CD14-positive monocyte (primary cell): Measurements from ENCODE around the gene SMCO4. TPM values are rescaled to one million over a fixed set of nuclear protein-coding genes. Genes with fewer than 3 reads are reported as not detected.
"Not testable (repeated sequence)": the region's sequence is repeated elsewhere in the genome, so short reads cannot be mapped to it uniquely, and the experiment has no call there.

Experiments used
- DNase-seq, 3 donors: peaks; one replicate each; pipeline ENCODE4 v3.0.0-alpha.2; 2011 to 2022
- H2AFZ ChIP-seq: 2 replicates; pipeline ENCODE4 v1.6.0; 2012; ENCODE audit warnings: mild to moderate bottlenecking, low read depth, low read length, inconsistent platforms; ENCODE audit not compliant: insufficient read depth, poor library complexity, severe bottlenecking
- H3K27ac ChIP-seq, 2 donors: 1 replicate in 1 of 2; 2 replicates in 1 of 2; pipeline ENCODE4 v1.5.1; 2012 to 2013; ENCODE audit warnings: low read length in 2 of 2, control low read depth in 1 of 2, inconsistent platforms in 1 of 2, low read depth in 1 of 2, mild to moderate bottlenecking in 1 of 2
- H3K27me3 ChIP-seq, 2 donors: one replicate each; pipeline versions ENCODE4 v1.6.0 to v1.6.1; 2011 to 2013; ENCODE audit warnings: low read length in 2 of 2; ENCODE audit not compliant: control insufficient read depth in 2 of 2, insufficient read depth in 2 of 2
- H3K36me3 ChIP-seq, 2 donors: replicated peaks in 1 of 2; 1 replicate in 1 of 2; 2 replicates in 1 of 2; pipeline versions ENCODE4 v1.5.1 to v1.6.1; 2012 to 2013; ENCODE audit warnings: low read length in 2 of 2, control low read depth in 1 of 2, inconsistent platforms in 1 of 2, mild to moderate bottlenecking in 1 of 2; ENCODE audit not compliant: insufficient read depth in 2 of 2, control insufficient read depth in 1 of 2
- H3K4me1 ChIP-seq, 2 donors: 1 replicate in 1 of 2; 2 replicates in 1 of 2; pipeline versions ENCODE4 v1.5.1 to v1.6.1; 2012 to 2013; ENCODE audit warnings: low read length in 2 of 2, control low read depth in 1 of 2, inconsistent platforms in 1 of 2, mild to moderate bottlenecking in 1 of 2, moderate library complexity in 1 of 2; ENCODE audit not compliant: insufficient read depth in 2 of 2, control insufficient read depth in 1 of 2
- H3K4me2 ChIP-seq: replicated peaks from 2 replicates; pipeline ENCODE3; 2012; ENCODE audit warnings: low read length, moderate library complexity, mild to moderate bottlenecking; ENCODE audit not compliant: poor library complexity, severe bottlenecking; ENCODE audit errors: extremely low read depth
- H3K4me3 ChIP-seq, 3 experiments: fragments of 200-600 bp in 1 of 3; sonication (generic) in 1 of 3; replicated peaks in 1 of 3; 1 replicate in 2 of 3; 2 replicates in 1 of 3; pipeline ENCODE4 v1.5.1; 2011 to 2013; ENCODE audit warnings: low read length in 3 of 3, mild to moderate bottlenecking in 3 of 3, control low read depth in 2 of 3, low read depth in 2 of 3, inconsistent platforms in 1 of 3, moderate library complexity in 1 of 3
- H3K79me2 ChIP-seq: 2 replicates; pipeline ENCODE4 v1.6.0; 2012; ENCODE audit warnings: mild to moderate bottlenecking, control low read depth, inconsistent platforms, low read length, moderate library complexity; ENCODE audit not compliant: insufficient read depth
- H3K9ac ChIP-seq: 2 replicates; pipeline ENCODE4 v1.6.0; 2017; ENCODE audit warnings: low read length, mild to moderate bottlenecking; ENCODE audit not compliant: insufficient read depth, poor library complexity, severe bottlenecking
- H3K9me3 ChIP-seq, 2 donors: replicated peaks in 1 of 2; 1 replicate in 1 of 2; 2 replicates in 1 of 2; pipeline versions ENCODE4 v1.5.1 to v1.6.1; 2012 to 2013; ENCODE audit warnings: low read length in 2 of 2, control low read depth in 1 of 2; ENCODE audit not compliant: control insufficient read depth in 1 of 2, insufficient read depth in 1 of 2
- H4K20me1 ChIP-seq: 2 replicates; pipeline ENCODE4 v1.6.0; 2012; ENCODE audit warnings: mild to moderate bottlenecking, low read length, control low read depth, moderate library complexity; ENCODE audit not compliant: insufficient read depth
- H3K27ac Mint-ChIP-seq, 7 donors: one replicate each; pipeline ENCODE4 v1.8.0; 2020; ENCODE audit warnings: mild to moderate bottlenecking in 7 of 7, mixed read lengths in 7 of 7, moderate library complexity in 6 of 7, inconsistent platforms in 2 of 7
- H3K27me3 Mint-ChIP-seq, 3 donors: one replicate each; pipeline ENCODE4 v1.8.0; 2021 to 2022; ENCODE audit warnings: low read depth in 3 of 3, mild to moderate bottlenecking in 3 of 3, mixed read lengths in 3 of 3, moderate library complexity in 3 of 3, inconsistent platforms in 1 of 3
- H3K36me3 Mint-ChIP-seq, 2 donors: one replicate each; pipeline ENCODE4 v1.8.0; 2020; ENCODE audit warnings: mixed read lengths in 2 of 2, inconsistent platforms in 1 of 2, mild to moderate bottlenecking in 1 of 2
- H3K4me1 Mint-ChIP-seq: one replicate; pipeline ENCODE4 v1.8.0; 2020; ENCODE audit warnings: mild to moderate bottlenecking, mixed read lengths
- H3K4me3 Mint-ChIP-seq, 2 donors: one replicate each; pipeline ENCODE4 v1.8.0; 2020; ENCODE audit warnings: mild to moderate bottlenecking in 2 of 2, mixed read lengths in 2 of 2, moderate library complexity in 1 of 2
- H3K9me3 Mint-ChIP-seq, 7 donors: one replicate each; pipeline ENCODE4 v1.8.0; 2020 to 2022; ENCODE audit warnings: mixed read lengths in 7 of 7, mild to moderate bottlenecking in 6 of 7, moderate library complexity in 6 of 7, inconsistent platforms in 2 of 7
- WGBS: methylation state at CpG from one replicate; pipeline ENCODE4 v1.1.5; 2013; ENCODE audit warnings: missing lambda C conversion rate; ENCODE audit not compliant: insufficient coverage; 5-methylcytosine and 5-hydroxymethylcytosine counted together
- intact Hi-C, 2 donors: fragments of 100-400 bp; cut with micrococcal nuclease; formaldehyde crosslinking; loops; one replicate each; pipeline versions ENCODE4 v1.15.0 to v1.15.1; 2023
- polyA plus RNA-seq, 3 donors: library from polyadenylated mRNA; depleted of rRNA in 1 of 3; unstranded in 2 of 3; stranded (reverse) in 1 of 3; fragments of 300-500 nt in 2 of 3; fragments of >200 nt in 1 of 3; fragmentation: Illumina TruSeq in 2 of 3; gene quantifications; 1 replicate in 2 of 3; 2 replicates in 1 of 3; pipeline ENCODE4 v1.2.3, GENCODE V29; 2012 to 2021
- TF ChIP-seq, protein P1 (sequence below): fragments of 200-600 bp; IDR thresholded peaks from one replicate; pipeline ENCODE4 v1.8.0; 2022; ENCODE audit warnings: antibody characterized with exemption, mild to moderate bottlenecking

Gene SMCO4
- polyA plus RNA-seq, 3 donors, result 110 to 242 (median 169) TPM

DNA sequence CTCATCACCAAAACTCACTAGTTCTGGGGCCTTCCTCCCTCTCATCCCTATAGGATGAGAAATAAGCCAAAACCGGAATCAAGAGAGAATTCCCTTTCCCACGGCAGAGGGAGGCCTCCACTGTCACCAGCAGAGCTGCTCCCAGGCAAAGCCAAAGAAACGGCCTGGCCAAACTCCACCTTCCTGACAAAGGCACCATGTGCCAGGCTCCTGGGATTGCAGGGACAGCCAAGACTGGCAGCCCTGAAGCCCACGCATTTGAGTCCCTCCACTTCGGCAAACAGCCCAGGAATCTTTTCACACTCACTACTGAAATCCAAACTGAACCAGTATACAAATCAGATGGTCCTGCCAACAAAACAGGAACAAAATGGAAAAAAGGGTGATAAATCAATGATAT, 6.1 kb downstream of the SMCO4 start:
- Histone ChIP-seq H3K9me3 (no peaks in the 10 kb centered on the region), H3K4me2 (peak overlapping the region; percentile 70), H3K9ac (peak overlapping the region; percentile 5), H3K27me3 (no peaks in the 10 kb centered on the region), H3K4me3 (peak overlapping the region in 1 of 3 experiments; percentile 59), H3K27ac (peak overlapping the region; percentile 78 to 93), H3K36me3 (peaks cover 0 to 22% of the 10 kb centered on the region in 2 donors), H4K20me1 (peaks cover 53% of the 10 kb centered on the region), H3K79me2 (peaks cover 90% of the 10 kb centered on the region), H2AFZ (no peak overlapping the region), H3K4me1 (peaks cover 62% of the 10 kb centered on the region in 2 donors)
- DNase-seq, result peak in 1 of 3 donors; percentile 31
- intact Hi-C loops, result loop anchor here in 1 of 2 donors (10.0 kb wide), 1 partner anchor 342 kb away; the partner anchor contains the start of gene SLC36A4
- Mint-ChIP-seq H3K27me3 (peaks cover 0 to 4% (median 1%) of the 10 kb centered on the region in 3 donors), H3K36me3 (peaks cover 17 to 26% of the 10 kb centered on the region in 2 donors), H3K27ac (peak overlapping the region; percentile 82 to 96 (median 92)), H3K4me1 (peaks cover 79% of the 10 kb centered on the region), H3K9me3 (peaks cover 0 to 1% (median 0%) of the 10 kb centered on the region in 7 donors), H3K4me3 (peak overlapping the region in 1 of 2 donors; percentile 89)
- 37% methylated on average over 3 of the region's 5 CpGs for WGBS
- TF ChIP-seq, protein P1, sequence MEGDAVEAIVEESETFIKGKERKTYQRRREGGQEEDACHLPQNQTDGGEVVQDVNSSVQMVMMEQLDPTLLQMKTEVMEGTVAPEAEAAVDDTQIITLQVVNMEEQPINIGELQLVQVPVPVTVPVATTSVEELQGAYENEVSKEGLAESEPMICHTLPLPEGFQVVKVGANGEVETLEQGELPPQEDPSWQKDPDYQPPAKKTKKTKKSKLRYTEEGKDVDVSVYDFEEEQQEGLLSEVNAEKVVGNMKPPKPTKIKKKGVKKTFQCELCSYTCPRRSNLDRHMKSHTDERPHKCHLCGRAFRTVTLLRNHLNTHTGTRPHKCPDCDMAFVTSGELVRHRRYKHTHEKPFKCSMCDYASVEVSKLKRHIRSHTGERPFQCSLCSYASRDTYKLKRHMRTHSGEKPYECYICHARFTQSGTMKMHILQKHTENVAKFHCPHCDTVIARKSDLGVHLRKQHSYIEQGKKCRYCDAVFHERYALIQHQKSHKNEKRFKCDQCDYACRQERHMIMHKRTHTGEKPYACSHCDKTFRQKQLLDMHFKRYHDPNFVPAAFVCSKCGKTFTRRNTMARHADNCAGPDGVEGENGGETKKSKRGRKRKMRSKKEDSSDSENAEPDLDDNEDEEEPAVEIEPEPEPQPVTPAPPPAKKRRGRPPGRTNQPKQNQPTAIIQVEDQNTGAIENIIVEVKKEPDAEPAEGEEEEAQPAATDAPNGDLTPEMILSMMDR, result no peak

DNA sequence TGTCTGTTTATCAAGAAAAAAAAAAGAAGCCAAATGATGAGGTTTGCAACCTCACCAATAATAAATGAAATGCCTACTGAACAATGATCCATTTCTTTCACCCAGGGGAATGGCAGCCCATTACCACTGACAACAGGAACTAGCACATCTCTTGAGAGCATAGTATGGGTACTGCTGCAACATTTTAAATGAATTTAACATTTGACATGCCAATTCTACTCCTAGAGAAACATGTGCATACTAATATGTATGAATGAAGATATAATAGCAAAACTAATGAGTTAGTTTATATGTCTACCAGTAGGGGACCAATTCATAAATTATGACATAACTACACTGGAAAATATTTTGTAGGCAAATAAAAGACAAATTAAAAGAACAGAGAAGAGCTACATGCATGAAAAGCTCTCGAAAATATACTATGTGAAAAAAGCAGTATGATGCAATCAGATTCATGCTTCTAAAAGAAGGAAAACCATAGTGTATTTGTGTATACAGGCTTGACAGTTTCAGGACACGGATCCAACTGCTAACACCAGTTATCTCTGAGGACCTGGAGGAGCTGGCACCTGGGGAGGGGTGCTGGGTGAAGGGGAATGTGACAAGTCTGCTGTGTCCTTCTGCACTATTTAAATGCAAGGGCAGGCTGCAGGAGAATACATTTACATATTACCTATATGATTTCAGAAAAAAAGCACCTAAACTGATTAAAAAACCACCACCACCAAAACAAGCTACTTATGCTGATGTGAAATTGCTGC, 6.9 kb downstream of the SMCO4 start:
- H3K27me3 Mint-ChIP-seq, result peaks cover 0 to 4% (median 1%) of the 10 kb centered on the region in 3 donors
- Histone ChIP-seq H3K27ac (no peak overlapping the region), H4K20me1 (peaks cover 61% of the 10 kb centered on the region), H3K9me3 (no peaks in the 10 kb centered on the region), H3K36me3 (peaks cover 0 to 22% of the 10 kb centered on the region in 2 donors), H3K4me2 (peak overlapping the region; percentile 70), H3K4me3 (peak overlapping the region in 1 of 3 experiments; percentile 59), H3K9ac (no peak overlapping the region), H2AFZ (no peak overlapping the region), H3K4me1 (peaks cover 54 to 55% of the 10 kb centered on the region in 2 donors), H3K27me3 (no peaks in the 10 kb centered on the region), H3K79me2 (peaks cover 92% of the 10 kb centered on the region)
- 0% methylated on average over 1 of the region's 2 CpGs for WGBS
- intact Hi-C loops, result loop anchor here in 1 of 2 donors (10.0 kb wide), 1 partner anchor 341 kb away; the partner anchor contains the start of gene SLC36A4
- peak overlapping the region in 5 of 7 donors; percentile 33 to 87 (median 50) for H3K27ac Mint-ChIP-seq
- DNase-seq, result no peak
- H3K36me3 Mint-ChIP-seq, result peaks cover 21 to 26% of the 10 kb centered on the region in 2 donors
- H3K4me3 Mint-ChIP-seq, result peak overlapping the region in 1 of 2 donors; percentile 39
- TF ChIP-seq, protein P1, result no peak
- H3K9me3 Mint-ChIP-seq, result peaks cover 0 to 1% (median 0%) of the 10 kb centered on the region in 7 donors
- H3K4me1 Mint-ChIP-seq, result peaks cover 76% of the 10 kb centered on the region

DNA sequence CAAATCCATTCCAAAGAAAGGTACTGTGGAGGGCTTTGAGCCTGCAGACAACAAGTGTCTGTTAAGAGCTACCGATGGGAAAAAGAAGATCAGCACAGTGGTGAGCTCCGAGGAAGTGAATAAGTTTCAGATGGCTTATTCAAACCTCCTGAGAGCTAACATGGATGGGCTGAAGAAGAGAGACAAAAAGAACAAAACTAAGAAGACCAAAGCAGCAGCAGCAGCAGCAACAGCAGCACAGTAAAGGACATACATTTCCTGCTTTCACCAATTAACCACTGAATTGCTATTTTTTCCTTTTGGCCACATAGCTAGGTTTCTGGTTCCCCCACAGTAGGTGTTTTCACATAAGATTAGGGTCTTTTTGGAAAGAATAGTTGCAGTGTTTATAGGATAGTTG, 7.6 kb downstream of the SMCO4 start:
- H3K4me3 Mint-ChIP-seq, H3K9ac ChIP-seq, H2AFZ ChIP-seq, H3K9me3 Mint-ChIP-seq, DNase-seq, H3K27ac ChIP-seq, H3K27me3 Mint-ChIP-seq, H3K27me3 ChIP-seq, H3K4me2 ChIP-seq, H3K9me3 ChIP-seq, H3K4me3 ChIP-seq: not testable (repeated sequence)
- Mint-ChIP-seq H3K27ac (peak overlapping the region in 1 of 7 donors; percentile 57), H3K36me3 (peaks cover 26 to 27% of the 10 kb centered on the region in 2 donors), H3K4me1 (peaks cover 75% of the 10 kb centered on the region)
- intact Hi-C loops, result loop anchor here in 1 of 2 donors (10.0 kb wide), 1 partner anchor 341 kb away; the partner anchor contains the start of gene SLC36A4
- 51% methylated on average over 2 of the region's 2 CpGs for WGBS
- H3K36me3 ChIP-seq, result peaks cover 0 to 22% of the 10 kb centered on the region in 2 donors
- H3K79me2 ChIP-seq, result peaks cover 92% of the 10 kb centered on the region
- peaks cover 49 to 51% of the 10 kb centered on the region in 2 donors for H3K4me1 ChIP-seq
- H4K20me1 ChIP-seq, result peaks cover 68% of the 10 kb centered on the region
